Measurements from ENCODE around the gene ZNF750. TPM values are rescaled to one million over a fixed set of nuclear protein-coding genes. Genes with fewer than 3 reads are reported as not detected.

Gene ZNF750
- total and polyA plus RNA-seq, 10 of the 15 experiments (the other 5 are each of a cell fraction or from before 2014, with no cell fraction given), result 0.06 TPM; not detected in 9

- ATAC-seq (no peak), DNase-seq (ENCODE audit: low read depth, low spot score) (no peak), FAIRE-seq (no peak)
- Histone ChIP-seq H3K36me3 (ENCODE audit: control insufficient read depth in 2 of 2, insufficient read depth in 2 of 2, low read length in 1 of 2) (peaks cover 0 to 4% of the 10 kb centered on the region in 2 experiments; a peak in 2 of 4 replicates), H3K9me3 (replicated peaks; ENCODE audit: control insufficient read depth, insufficient read depth, low read length) (no peaks in the 10 kb centered on the region), H3K27ac (ENCODE audit: control insufficient read depth, insufficient read depth) (no peak overlapping the region), H3K4me2 (ENCODE audit: control insufficient read depth, insufficient read depth) (no peak overlapping the region), H3K27me3 (replicated peaks in 1 of 2; ENCODE audit: control insufficient read depth in 2 of 2, insufficient read depth in 2 of 2, low read length in 1 of 2) (no peaks in the 10 kb centered on the region), H3K4me1 (ENCODE audit: control insufficient read depth, insufficient read depth, low read length) (no peaks in the 10 kb centered on the region), H3K4me3 (no peak overlapping the region), H3K79me2 (ENCODE audit: control insufficient read depth, insufficient read depth, low read length) (no peaks in the 10 kb centered on the region), H2AFZ (ENCODE audit: control insufficient read depth, low read depth, low read length) (no peak overlapping the region), H4K20me1 (ENCODE audit: control insufficient read depth, insufficient read depth) (no peaks in the 10 kb centered on the region), H3K9ac (ENCODE audit: control insufficient read depth, insufficient read depth, low read length) (no peak overlapping the region)
- ChIA-PET POLR2A (no interaction called here), SMC1A (ENCODE audit: uncharacterized antibody, unreplicated experiment) (no interaction called here), RAD21 (ENCODE audit: unreplicated experiment) (no interaction called here), CTCF (no interaction called here)
- in situ Hi-C loops (cut with MboI), result no loop called here
- 98% methylated on average over 21 of the region's 21 CpGs for WGBS (ENCODE audit: insufficient coverage, insufficient replicate concordance, low lambda C conversion rate, missing lambda C conversion rate)
- TF ChIP-seq SUPT20H (IDR thresholded peaks at IDR 0.05; ENCODE audit: borderline replicate concordance, control insufficient read depth, low read depth, low read length) (no peak), POU2F2 (IDR thresholded peaks at IDR 0.05; ENCODE audit: borderline replicate concordance, low read depth, low read length) (no peak), YY1 (IDR thresholded peaks at IDR 0.05; ENCODE audit: low read depth, low read length) (no peak), SRF (IDR thresholded peaks at IDR 0.05; ENCODE audit: low read depth in 2 of 2, low read length in 2 of 2) (no peak), CREM (IDR thresholded peaks at IDR 0.05; ENCODE audit: low read depth) (no peak), BACH1 (IDR thresholded peaks at IDR 0.05; ENCODE audit: borderline replicate concordance) (no peak), MTA2 (IDR thresholded peaks at IDR 0.05; ENCODE audit: low read depth) (no peak), RAD21 (IDR thresholded peaks at IDR 0.05; ENCODE audit: insufficient read depth, low read depth, low read length) (no peak)
- TF ChIP-seq, protein P1, sequence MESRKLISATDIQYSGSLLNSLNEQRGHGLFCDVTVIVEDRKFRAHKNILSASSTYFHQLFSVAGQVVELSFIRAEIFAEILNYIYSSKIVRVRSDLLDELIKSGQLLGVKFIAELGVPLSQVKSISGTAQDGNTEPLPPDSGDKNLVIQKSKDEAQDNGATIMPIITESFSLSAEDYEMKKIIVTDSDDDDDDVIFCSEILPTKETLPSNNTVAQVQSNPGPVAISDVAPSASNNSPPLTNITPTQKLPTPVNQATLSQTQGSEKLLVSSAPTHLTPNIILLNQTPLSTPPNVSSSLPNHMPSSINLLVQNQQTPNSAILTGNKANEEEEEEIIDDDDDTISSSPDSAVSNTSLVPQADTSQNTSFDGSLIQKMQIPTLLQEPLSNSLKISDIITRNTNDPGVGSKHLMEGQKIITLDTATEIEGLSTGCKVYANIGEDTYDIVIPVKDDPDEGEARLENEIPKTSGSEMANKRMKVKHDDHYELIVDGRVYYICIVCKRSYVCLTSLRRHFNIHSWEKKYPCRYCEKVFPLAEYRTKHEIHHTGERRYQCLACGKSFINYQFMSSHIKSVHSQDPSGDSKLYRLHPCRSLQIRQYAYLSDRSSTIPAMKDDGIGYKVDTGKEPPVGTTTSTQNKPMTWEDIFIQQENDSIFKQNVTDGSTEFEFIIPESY (IDR thresholded peaks at IDR 0.05), result no peak
- no TSS peak for BruUV-seq (replicated peaks)
- intact Hi-C loops (cut with micrococcal nuclease; ENCODE audit: unreplicated experiment), result no loop called here
These were observed 32.3 kb downstream of the ZNF750 start for GRCh38 chr17:82807562-82807961.
